OCI-LY1 (cell line): ENCODE results near the gene STYK1.

ENCODE experiments used
- H2AFZ ChIP-seq: fragments of 200-600 bp; sonication (generic), shearing (Covaris generic); 2 replicates; pipeline ENCODE4 v1.6.0; 2014; ENCODE audit warnings: antibody characterized with exemption, mild to moderate bottlenecking, low read length
- H3F3A ChIP-seq: fragments of 200-600 bp; sonication (generic), shearing (Covaris generic); 2 replicates; pipeline ENCODE4 v1.6.0; 2014; ENCODE audit warnings: mild to moderate bottlenecking, antibody characterized with exemption, low read length, moderate library complexity; ENCODE audit not compliant: insufficient read depth
- H3K27ac ChIP-seq: fragments of 200-600 bp; sonication (generic); 2 replicates; pipeline ENCODE4 v1.5.1; 2014; ENCODE audit warnings: low read length, mixed run types, mild to moderate bottlenecking, low read depth; ENCODE audit not compliant: poor library complexity, severe bottlenecking
- H3K27me3 ChIP-seq: fragments of 200-600 bp; sonication (generic); 2 replicates; pipeline ENCODE4 v1.6.0; 2014; ENCODE audit warnings: antibody characterized with exemption, mild to moderate bottlenecking, low read length, moderate library complexity; ENCODE audit not compliant: insufficient read depth
- H3K36me3 ChIP-seq: fragments of 200-600 bp; sonication (generic); 2 replicates; pipeline ENCODE4 v1.6.1; 2014; ENCODE audit warnings: mild to moderate bottlenecking, antibody characterized with exemption, low read length, moderate library complexity, mixed read lengths; ENCODE audit not compliant: insufficient read depth
- H3K4me1 ChIP-seq: fragments of 200-600 bp; sonication (generic); 2 replicates; pipeline ENCODE4 v1.5.1; 2014; ENCODE audit warnings: mild to moderate bottlenecking, low read length, moderate library complexity; ENCODE audit not compliant: insufficient read depth, severe bottlenecking
- H3K4me2 ChIP-seq: fragments of 200-600 bp; sonication (generic), shearing (Covaris generic); 2 replicates; pipeline ENCODE4 v1.6.1; 2014; ENCODE audit warnings: low read length
- H3K4me3 ChIP-seq: fragments of 200-600 bp; sonication (generic); 2 replicates; pipeline ENCODE4 v1.5.1; 2014; ENCODE audit warnings: low read length, low read depth, mild to moderate bottlenecking, mixed read lengths; ENCODE audit not compliant: poor library complexity, severe bottlenecking
- H3K79me2 ChIP-seq: fragments of 200-600 bp; shearing (Covaris generic); 2 replicates; pipeline ENCODE4 v1.6.1; 2016; ENCODE audit warnings: mixed run types, low read length, mixed read lengths; ENCODE audit not compliant: insufficient read depth
- H3K9ac ChIP-seq: fragments of 200-600 bp; sonication (generic), shearing (Covaris generic); 2 replicates; pipeline ENCODE4 v1.6.1; 2014; ENCODE audit warnings: mild to moderate bottlenecking, low read length, mixed read lengths
- H3K9me2 ChIP-seq: fragments of 200-600 bp; sonication (generic), shearing (Covaris generic); 2 replicates; pipeline ENCODE4 v1.6.1; 2014; ENCODE audit warnings: low read depth, mild to moderate bottlenecking, low read length, mixed read lengths
- H3K9me3 ChIP-seq: fragments of 200-600 bp; shearing (Covaris generic); 2 replicates; pipeline ENCODE4 v1.6.1; 2014; ENCODE audit warnings: low read length, mixed read lengths
- H4K20me1 ChIP-seq: fragments of 200-600 bp; sonication (generic), shearing (Covaris generic); 2 replicates; pipeline ENCODE4 v1.6.0; 2016; ENCODE audit warnings: mild to moderate bottlenecking, low read length; ENCODE audit not compliant: insufficient read depth
- CTCF ChIP-seq: fragments of 200-600 bp; sonication (generic), shearing (Covaris generic); IDR thresholded peaks from 2 replicates; pipeline ENCODE4 v1.5.1; 2017; ENCODE audit warnings: mild to moderate bottlenecking, antibody characterized with exemption, low read length, moderate library complexity, mixed read lengths
- EZH2 ChIP-seq: fragments of 200-600 bp; sonication (generic), shearing (Covaris generic); IDR thresholded peaks from 2 replicates; pipeline ENCODE4 v1.8.0; 2017; ENCODE audit warnings: borderline replicate concordance, mixed run types, mild to moderate bottlenecking, antibody characterized with exemption, low read length, moderate library complexity, mixed read lengths

STYK1 gene

GRCh38 chr12:10624605-10625004, 49.2 kb downstream of the STYK1 start:
- H3K9me3 ChIP-seq, result no peaks in the 10 kb centered on the region
- no peak overlapping the region for H3K4me2 ChIP-seq
- H3K27me3 ChIP-seq, result no peaks in the 10 kb centered on the region
- no peaks in the 10 kb centered on the region for H3K79me2 ChIP-seq
- no peaks in the 10 kb centered on the region for H4K20me1 ChIP-seq
- H3K4me3 ChIP-seq, result no peak overlapping the region
- H3K9ac ChIP-seq, result no peak overlapping the region
- no peaks in the 10 kb centered on the region for H3K4me1 ChIP-seq
- no peaks in the 10 kb centered on the region for H3F3A ChIP-seq
- no peaks in the 10 kb centered on the region for H3K9me2 ChIP-seq
- H3K27ac ChIP-seq, result no peak overlapping the region
- TF ChIP-seq EZH2 (no peak), CTCF (no peak)
- no peak overlapping the region for H2AFZ ChIP-seq
- 0 out of 2 replicates have a peak, but pooled peaks cover 7% of the 10 kb centered on the region for H3K36me3 ChIP-seq

DNA sequence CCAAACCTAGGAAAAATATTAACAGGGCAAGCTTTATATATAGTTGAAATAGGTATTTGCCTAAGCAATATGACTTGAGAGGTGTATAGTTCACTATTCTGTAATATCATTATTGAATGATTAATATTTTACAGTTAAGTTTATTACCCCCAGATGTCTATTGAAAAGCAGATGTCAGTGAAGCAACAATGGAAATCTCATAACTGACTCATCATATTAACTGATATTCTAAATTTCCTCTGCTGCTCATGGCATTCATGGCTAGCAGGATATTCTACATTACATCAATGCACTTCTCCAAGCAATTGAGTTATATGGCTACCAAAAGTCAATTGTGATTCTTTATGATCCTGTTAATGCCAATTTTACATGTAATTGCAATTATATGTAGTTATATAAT, 50.7 kb downstream of the STYK1 start:
- Histone ChIP-seq H3K36me3 (0 out of 2 replicates have a peak, but pooled peaks cover 7% of the 10 kb centered on the region), H3K9me2 (no peaks in the 10 kb centered on the region), H3F3A (no peaks in the 10 kb centered on the region), H4K20me1 (no peaks in the 10 kb centered on the region), H3K27me3 (no peaks in the 10 kb centered on the region), H3K9ac (no peak overlapping the region), H2AFZ (no peak overlapping the region), H3K79me2 (no peaks in the 10 kb centered on the region), H3K4me1 (no peaks in the 10 kb centered on the region), H3K27ac (no peak overlapping the region), H3K4me2 (no peak overlapping the region), H3K9me3 (no peaks in the 10 kb centered on the region), H3K4me3 (no peak overlapping the region)
- TF ChIP-seq CTCF (no peak), EZH2 (no peak)

GRCh38 chr12:10621278-10621677, 52.6 kb downstream of the STYK1 start:
- H3K4me3 ChIP-seq, result no peak overlapping the region
- no peak overlapping the region for H2AFZ ChIP-seq
- H3K9me2 ChIP-seq, result no peaks in the 10 kb centered on the region
- H3K4me1 ChIP-seq, result no peaks in the 10 kb centered on the region
- H3K36me3 ChIP-seq, result 0 out of 2 replicates have a peak, but pooled peaks cover 7% of the 10 kb centered on the region
- no peak overlapping the region for H3K9ac ChIP-seq
- no peaks in the 10 kb centered on the region for H4K20me1 ChIP-seq
- no peak overlapping the region for H3K4me2 ChIP-seq
- no peaks in the 10 kb centered on the region for H3K79me2 ChIP-seq
- H3F3A ChIP-seq, result no peaks in the 10 kb centered on the region
- TF ChIP-seq CTCF (no peak), EZH2 (no peak)
- no peaks in the 10 kb centered on the region for H3K27me3 ChIP-seq
- no peak overlapping the region for H3K27ac ChIP-seq
- H3K9me3 ChIP-seq, result no peaks in the 10 kb centered on the region
